GM23338 (cell line): ENCODE measurements around the gene ROCK2.

Experiments
- EZH2 ChIP-seq: fragments of 200-600 bp; sonication (generic); IDR thresholded peaks from one replicate; pipeline ENCODE4 v1.8.0; 2017; ENCODE audit warnings: antibody characterized with exemption, mild to moderate bottlenecking, low read depth; ENCODE audit not compliant: unreplicated experiment
- EZH2phosphoT487 ChIP-seq: fragments of 200-600 bp; sonication (generic); IDR thresholded peaks from one replicate; pipeline ENCODE4 v1.8.1; 2018; ENCODE audit warnings: antibody characterized with exemption; ENCODE audit not compliant: unreplicated experiment
- POLR2AphosphoS5 ChIP-seq: IDR thresholded peaks from 2 replicates; pipeline ENCODE4 v1.6.1; 2016; ENCODE audit warnings: antibody characterized with exemption, low read depth
- TF ChIP-seq, protein P1 (sequence below): IDR thresholded peaks from one replicate; pipeline ENCODE4 v1.6.1; 2018; ENCODE audit warnings: antibody characterized with exemption; ENCODE audit not compliant: unreplicated experiment
- TF ChIP-seq, protein P2 (sequence below), 2 experiments: fragments of 200-600 bp in 1 of 2; sonication (generic) in 1 of 2; conservative IDR thresholded peaks; 2 replicates each; pipeline versions ENCODE4 v1.5.1 to v1.6.1; 2016 to 2017; ENCODE audit warnings: antibody characterized with exemption in 2 of 2, low read depth in 2 of 2, mild to moderate bottlenecking in 2 of 2, moderate library complexity in 1 of 2

DNA sequence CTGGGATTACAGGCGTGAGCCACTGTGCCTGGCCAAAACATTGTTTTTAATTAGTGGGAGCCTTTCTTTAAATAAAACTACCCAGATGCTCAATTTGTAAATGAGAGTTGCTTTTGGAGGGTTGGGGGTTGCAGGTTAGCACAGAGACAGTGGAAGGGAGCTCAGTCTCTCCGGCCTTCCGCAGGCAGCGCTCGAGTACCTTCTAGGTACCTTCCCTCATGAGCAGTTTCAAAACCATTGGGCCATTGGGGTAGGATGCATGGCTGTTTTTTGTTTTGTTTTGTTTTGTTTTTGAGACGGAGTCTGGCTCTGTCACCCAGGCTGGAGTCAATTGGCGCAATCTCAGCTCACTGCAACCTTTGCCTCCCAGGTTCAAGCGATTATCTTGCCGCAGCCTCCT, 170.2 kb downstream of the ROCK2 start:
- TF ChIP-seq EZH2 (no peak), EZH2phosphoT487 (no peak), POLR2AphosphoS5 (no peak)
- TF ChIP-seq, protein P1, sequence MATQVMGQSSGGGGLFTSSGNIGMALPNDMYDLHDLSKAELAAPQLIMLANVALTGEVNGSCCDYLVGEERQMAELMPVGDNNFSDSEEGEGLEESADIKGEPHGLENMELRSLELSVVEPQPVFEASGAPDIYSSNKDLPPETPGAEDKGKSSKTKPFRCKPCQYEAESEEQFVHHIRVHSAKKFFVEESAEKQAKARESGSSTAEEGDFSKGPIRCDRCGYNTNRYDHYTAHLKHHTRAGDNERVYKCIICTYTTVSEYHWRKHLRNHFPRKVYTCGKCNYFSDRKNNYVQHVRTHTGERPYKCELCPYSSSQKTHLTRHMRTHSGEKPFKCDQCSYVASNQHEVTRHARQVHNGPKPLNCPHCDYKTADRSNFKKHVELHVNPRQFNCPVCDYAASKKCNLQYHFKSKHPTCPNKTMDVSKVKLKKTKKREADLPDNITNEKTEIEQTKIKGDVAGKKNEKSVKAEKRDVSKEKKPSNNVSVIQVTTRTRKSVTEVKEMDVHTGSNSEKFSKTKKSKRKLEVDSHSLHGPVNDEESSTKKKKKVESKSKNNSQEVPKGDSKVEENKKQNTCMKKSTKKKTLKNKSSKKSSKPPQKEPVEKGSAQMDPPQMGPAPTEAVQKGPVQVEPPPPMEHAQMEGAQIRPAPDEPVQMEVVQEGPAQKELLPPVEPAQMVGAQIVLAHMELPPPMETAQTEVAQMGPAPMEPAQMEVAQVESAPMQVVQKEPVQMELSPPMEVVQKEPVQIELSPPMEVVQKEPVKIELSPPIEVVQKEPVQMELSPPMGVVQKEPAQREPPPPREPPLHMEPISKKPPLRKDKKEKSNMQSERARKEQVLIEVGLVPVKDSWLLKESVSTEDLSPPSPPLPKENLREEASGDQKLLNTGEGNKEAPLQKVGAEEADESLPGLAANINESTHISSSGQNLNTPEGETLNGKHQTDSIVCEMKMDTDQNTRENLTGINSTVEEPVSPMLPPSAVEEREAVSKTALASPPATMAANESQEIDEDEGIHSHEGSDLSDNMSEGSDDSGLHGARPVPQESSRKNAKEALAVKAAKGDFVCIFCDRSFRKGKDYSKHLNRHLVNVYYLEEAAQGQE: no peak
- TF ChIP-seq, protein P2, sequence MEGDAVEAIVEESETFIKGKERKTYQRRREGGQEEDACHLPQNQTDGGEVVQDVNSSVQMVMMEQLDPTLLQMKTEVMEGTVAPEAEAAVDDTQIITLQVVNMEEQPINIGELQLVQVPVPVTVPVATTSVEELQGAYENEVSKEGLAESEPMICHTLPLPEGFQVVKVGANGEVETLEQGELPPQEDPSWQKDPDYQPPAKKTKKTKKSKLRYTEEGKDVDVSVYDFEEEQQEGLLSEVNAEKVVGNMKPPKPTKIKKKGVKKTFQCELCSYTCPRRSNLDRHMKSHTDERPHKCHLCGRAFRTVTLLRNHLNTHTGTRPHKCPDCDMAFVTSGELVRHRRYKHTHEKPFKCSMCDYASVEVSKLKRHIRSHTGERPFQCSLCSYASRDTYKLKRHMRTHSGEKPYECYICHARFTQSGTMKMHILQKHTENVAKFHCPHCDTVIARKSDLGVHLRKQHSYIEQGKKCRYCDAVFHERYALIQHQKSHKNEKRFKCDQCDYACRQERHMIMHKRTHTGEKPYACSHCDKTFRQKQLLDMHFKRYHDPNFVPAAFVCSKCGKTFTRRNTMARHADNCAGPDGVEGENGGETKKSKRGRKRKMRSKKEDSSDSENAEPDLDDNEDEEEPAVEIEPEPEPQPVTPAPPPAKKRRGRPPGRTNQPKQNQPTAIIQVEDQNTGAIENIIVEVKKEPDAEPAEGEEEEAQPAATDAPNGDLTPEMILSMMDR (conservative IDR thresholded peaks at IDR 0.05; ENCODE audit: low read depth in 2 of 2): no peak
